ENCODE measurements around the gene DAGLA.

GRCh38 chr11:61706452-61707400 is 26.5 kb downstream of the DAGLA start:
- TF ChIP-seq SUZ12 (IDR thresholded peaks at IDR 0.05; ENCODE audit: extremely low read depth, insufficient read depth, insufficient read length) = no peak
- no peak for TF ChIP-seq ZNF274 (IDR thresholded peaks at IDR 0.05; ENCODE audit: low read depth, low read length)
- no peak for TF ChIP-seq YY1 (IDR thresholded peaks at IDR 0.05; ENCODE audit: insufficient read depth, insufficient read length)

Measured in NT2/D1 (cell line).